Stimulated activated memory B cell treated with anti-CD40 and anti-IgM and Interleukin-4, amounts not matched to agents 10 μg/mL and 1 μg/mL and 100 μg/mL, for 72 hours (primary cell): ENCODE results near the gene MKNK2.
"Not testable (repeated sequence)": the region's sequence is repeated elsewhere in the genome, so short reads cannot be mapped to it uniquely, and the experiment has no call there.

Experiments used
- ATAC-seq: fragments of 150-1000 bp; cut with Tn5 transposase; 2 replicates; pipeline ENCODE4 v1.10.0; 2021
- H3K27ac Mint-ChIP-seq: one replicate; pipeline ENCODE4 v1.8.0; 2022; ENCODE audit warnings: mild to moderate bottlenecking, mixed read lengths
- H3K27me3 Mint-ChIP-seq: one replicate; pipeline ENCODE4 v1.8.0; 2022; ENCODE audit warnings: mixed read lengths
- H3K36me3 Mint-ChIP-seq: one replicate; pipeline ENCODE4 v1.8.0; 2022; ENCODE audit warnings: mixed read lengths
- H3K4me1 Mint-ChIP-seq: one replicate; pipeline ENCODE4 v1.8.0; 2022; ENCODE audit warnings: mixed read lengths
- H3K4me3 Mint-ChIP-seq: one replicate; pipeline ENCODE4 v1.8.0; 2022; ENCODE audit warnings: mild to moderate bottlenecking, moderate library complexity, mixed read lengths
- H3K9me3 Mint-ChIP-seq: one replicate; pipeline ENCODE4 v1.8.0; 2022; ENCODE audit warnings: mixed read lengths

Gene MKNK2

DNA sequence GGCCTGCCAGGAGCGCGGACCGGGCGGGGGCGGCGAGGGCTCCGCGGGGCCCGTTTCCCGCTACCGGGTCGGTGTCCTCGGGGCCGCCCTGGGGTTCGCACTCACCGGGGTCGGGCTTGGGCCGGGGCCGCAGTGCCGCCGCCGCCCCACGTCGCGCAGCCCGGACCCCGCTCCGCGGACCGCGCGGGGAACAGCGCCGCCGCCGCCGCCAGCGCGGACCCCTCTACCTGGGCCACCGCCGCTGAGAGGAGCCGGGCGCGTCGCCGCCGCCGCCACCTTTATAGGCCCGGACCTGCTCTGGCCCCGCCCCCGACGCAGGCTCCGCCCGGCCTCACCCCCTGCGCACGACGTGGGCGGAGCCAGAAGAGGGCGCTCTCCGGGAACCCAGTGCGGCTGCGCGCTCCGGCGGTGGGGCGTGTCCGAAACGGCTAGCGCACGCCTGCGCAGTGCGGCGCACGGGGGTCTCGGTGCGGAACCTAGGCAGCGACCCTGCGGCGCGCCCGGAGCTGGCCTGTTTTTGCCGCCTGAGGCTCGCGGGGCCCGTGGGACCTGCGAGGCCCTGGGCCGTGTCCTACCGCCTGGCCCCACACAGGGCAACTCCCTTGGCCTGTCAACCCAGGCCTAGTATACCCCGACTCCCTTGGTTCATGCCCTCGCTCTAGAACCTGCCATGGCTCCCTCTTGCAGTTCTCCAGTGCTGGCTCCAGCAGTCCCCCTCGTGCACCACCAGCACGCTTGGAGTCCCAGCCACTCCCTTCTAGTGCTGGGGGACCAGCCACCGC is at the start of gene MKNK2:
Gene MKNK2, minus strand, starts transcription at position 254 of the 782 bp plus-strand sequence. CDS start 393 bp downstream, outside the sequence.
- Mint-ChIP-seq H3K36me3 (peaks cover 29% of the 10 kb centered on the region), H3K27ac (peak within 1 kb of the TSS; percentile 96), H3K27me3 (no peaks in the 10 kb centered on the region), H3K4me3 (peak within 1 kb of the TSS; percentile 82), H3K4me1 (peaks cover 82% of the 10 kb centered on the region), H3K9me3 (no peaks in the 10 kb centered on the region)
- peak; percentile 83 for ATAC-seq

DNA sequence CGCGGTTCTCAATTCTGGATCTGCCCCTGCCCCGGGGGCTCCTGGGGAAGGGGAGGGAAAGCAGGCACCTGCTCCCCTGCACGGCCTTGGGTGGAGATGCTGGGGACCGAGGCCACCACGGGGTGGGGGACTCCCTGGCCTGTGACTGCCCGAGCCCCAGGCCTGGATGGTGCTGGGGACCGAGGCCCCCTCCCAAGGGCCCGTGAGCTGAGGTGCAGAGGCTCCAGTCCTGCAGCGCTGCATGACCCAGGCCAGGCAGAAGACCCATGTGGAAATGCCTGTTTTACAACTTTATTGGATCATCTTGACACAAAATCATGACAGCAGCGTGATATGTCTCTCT is 49.6 kb upstream of the MKNK2 start:
- no peak for ATAC-seq
- Mint-ChIP-seq H3K27me3 (no peaks in the 10 kb centered on the region), H3K36me3 (peaks cover 41% of the 10 kb centered on the region), H3K4me3 (no peak overlapping the region), H3K4me1 (peaks cover 31% of the 10 kb centered on the region), H3K9me3 (peaks cover 6% of the 10 kb centered on the region), H3K27ac (no peak overlapping the region)

DNA sequence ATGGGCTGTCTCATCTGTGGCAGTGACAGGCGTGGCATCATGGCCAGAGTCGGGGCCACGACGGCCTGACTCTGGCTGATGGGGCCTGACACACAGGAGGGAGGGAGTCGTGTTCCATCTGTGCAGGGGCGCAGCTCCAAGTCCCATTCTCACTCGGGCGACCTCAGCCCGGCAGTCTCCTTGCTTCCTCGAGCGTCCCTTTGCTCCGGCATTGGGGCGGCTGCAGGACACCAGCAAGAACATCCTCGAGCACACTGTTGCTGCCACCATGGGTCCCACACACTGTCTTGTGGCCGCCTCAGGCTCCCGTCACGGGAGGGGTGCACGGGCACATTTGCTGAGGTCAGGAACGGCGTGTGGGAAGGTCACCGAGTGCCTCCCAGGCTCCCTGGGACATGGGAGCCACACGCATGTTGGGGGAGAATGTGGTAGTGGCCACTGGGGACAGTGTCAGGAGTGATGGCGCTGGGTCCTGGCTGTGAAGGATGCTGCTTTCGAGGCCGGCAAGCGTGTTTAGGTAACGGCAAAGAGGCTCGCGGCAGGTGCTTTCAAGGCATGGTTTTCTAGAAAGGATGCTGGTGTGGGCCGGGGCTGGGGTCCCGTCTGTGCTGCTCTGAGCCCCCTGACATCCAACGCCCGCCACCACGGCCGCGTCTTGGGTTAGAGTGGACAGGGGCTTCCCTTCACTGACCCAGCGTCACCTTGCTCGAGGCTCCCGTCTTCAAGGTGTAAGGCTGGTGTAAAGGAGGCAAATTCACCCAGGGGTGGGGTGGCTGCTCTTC is 49.1 kb upstream of the MKNK2 start:
- H3K36me3 Mint-ChIP-seq = peaks cover 41% of the 10 kb centered on the region
- no peak for ATAC-seq
- H3K4me3 Mint-ChIP-seq = no peak overlapping the region
- no peaks in the 10 kb centered on the region for H3K27me3 Mint-ChIP-seq
- no peak overlapping the region for H3K27ac Mint-ChIP-seq
- H3K9me3 Mint-ChIP-seq = peaks cover 6% of the 10 kb centered on the region
- H3K4me1 Mint-ChIP-seq = peaks cover 31% of the 10 kb centered on the region

DNA sequence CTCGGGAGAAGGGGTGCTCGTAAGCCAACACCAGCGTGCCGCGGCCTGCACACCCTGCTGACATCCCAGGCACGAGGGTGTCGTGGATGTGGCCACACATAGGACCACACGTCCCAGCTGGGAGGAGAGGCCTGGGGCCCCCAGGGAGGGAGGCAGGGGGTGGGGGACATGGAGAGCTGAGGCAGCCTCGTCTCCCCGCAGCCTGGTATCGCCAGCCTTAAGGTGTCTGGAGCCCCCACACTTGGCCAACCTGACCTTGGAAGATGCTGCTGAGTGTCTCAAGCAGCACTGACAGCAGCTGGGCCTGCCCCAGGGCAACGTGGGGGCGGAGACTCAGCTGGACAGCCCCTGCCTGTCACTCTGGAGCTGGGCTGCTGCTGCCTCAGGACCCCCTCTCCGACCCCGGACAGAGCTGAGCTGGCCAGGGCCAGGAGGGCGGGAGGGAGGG is 48.0 kb upstream of the MKNK2 start:
- no peak for ATAC-seq
- no peaks in the 10 kb centered on the region for H3K27me3 Mint-ChIP-seq
- H3K27ac Mint-ChIP-seq = no peak overlapping the region
- H3K4me3 Mint-ChIP-seq = no peak overlapping the region
- H3K4me1 Mint-ChIP-seq = peaks cover 36% of the 10 kb centered on the region
- H3K9me3 Mint-ChIP-seq = peaks cover 4% of the 10 kb centered on the region
- peaks cover 39% of the 10 kb centered on the region for H3K36me3 Mint-ChIP-seq

- Mint-ChIP-seq H3K36me3 (peaks cover 45% of the 10 kb centered on the region), H3K27me3 (no peaks in the 10 kb centered on the region), H3K27ac (peak overlapping the region; percentile 89), H3K9me3 (no peaks in the 10 kb centered on the region), H3K4me3 (peak overlapping the region; percentile 86), H3K4me1 (peaks cover 41% of the 10 kb centered on the region)
- ATAC-seq = no peak
Measured at GRCh38 chr19:2097886-2098327, 46.9 kb upstream of the MKNK2 start.

DNA sequence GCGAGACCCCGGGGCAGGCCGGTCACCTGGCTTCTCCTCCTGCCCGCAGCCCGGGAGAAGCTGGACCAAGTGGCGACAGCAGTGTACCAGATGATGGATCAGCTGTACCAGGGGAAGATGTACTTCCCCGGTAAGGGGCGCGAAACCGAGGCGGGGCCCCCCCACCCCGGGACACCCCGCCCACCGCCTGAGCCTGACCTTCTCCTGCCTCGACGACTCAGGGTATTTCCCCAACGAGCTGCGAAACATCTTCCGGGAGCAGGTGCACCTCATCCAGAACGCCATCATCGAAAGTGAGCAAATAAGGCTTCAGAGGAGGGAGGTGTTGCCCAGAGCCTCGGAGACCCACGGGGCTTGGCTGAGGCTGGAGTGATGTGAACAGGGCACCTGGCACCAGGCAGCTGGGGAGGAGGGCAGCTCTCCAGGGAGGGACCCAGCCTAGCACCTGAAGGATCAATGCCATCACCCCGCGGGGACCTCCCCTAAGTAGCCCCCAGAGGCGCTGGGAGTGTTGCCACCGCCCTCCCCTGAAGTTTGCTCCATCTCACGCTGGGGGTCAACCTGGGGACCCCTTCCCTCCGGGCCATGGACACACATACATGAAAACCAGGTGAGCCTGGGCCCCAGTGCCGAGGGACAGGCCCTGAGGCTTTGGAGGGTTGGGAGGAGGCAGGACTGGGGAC is 46.3 kb upstream of the MKNK2 start:
- Mint-ChIP-seq H3K27me3 (no peaks in the 10 kb centered on the region), H3K4me1 (peaks cover 47% of the 10 kb centered on the region), H3K4me3 (peak overlapping the region; percentile 86), H3K36me3 (peaks cover 46% of the 10 kb centered on the region), H3K27ac (peak overlapping the region; percentile 89), H3K9me3 (no peaks in the 10 kb centered on the region)
- ATAC-seq = peak; percentile 1

DNA sequence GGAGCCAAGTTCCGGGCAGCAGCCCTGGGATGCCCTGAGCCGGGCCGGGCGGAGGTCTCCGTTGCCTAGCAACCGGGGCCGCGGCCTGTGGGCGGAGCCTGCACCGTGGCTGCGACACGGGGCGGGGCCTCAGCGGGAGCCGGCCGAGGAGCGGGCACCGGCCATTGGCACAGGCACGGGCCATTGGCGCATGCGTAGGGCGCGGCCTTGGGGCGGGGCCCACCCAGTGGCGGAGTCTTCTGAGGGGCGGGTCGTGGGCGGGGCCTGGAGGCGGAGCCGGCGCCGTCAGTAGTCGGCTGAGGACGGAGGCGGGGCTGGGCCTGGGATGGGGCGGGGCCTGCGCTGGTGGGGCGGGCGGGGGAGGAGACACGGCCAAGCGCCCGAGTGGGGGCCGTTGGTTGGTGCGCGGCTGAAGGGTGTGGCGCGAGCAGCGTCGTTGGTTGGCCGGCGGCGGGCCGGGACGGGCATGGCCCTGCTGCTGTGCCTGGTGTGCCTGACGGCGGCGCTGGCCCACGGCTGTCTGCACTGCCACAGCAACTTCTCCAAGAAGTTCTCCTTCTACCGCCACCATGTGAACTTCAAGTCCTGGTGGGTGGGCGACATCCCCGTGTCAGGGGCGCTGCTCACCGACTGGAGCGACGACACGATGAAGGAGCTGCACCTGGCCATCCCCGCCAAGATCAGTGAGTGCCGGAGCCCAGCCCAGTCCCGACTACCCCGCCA is 45.6 kb upstream of the MKNK2 start, which contains the start of gene IZUMO4:
Gene IZUMO4, plus strand, starts transcription at position 436 of the 723 bp plus-strand sequence. Its CDS starts 31 bp downstream, at position 467.
- peak within 1 kb of the TSS; percentile 89 for H3K27ac Mint-ChIP-seq
- H3K36me3 Mint-ChIP-seq = peaks cover 40% of the 10 kb centered on the region
- H3K4me1 Mint-ChIP-seq = peaks cover 53% of the 10 kb centered on the region
- H3K4me3 Mint-ChIP-seq = peak within 1 kb of the TSS; percentile 100
- no peaks in the 10 kb centered on the region for H3K27me3 Mint-ChIP-seq
- no peaks in the 10 kb centered on the region for H3K9me3 Mint-ChIP-seq
- peak; percentile 89 for ATAC-seq

DNA sequence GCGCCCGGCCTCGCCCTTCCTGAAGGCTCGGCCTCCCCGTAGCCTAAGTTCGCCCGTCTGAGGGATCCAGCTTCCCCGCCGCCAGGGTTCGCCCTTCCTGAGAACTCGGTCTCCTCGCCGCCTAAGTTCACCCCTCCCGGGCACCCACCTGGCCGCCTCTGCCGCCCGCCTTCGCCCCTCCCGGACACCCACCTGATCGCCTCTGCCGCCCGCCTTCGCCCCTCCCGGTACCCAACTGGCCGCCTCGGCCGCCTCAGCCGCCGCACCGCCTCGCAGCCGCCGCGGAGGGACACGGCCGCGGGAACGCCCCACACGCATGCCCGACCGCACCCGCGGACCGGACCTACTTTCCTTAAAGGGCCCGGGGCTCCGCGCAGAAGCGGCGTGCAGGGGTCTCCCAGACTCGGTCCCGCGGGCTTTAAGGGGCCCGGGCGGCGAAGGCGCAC is 45.0 kb upstream of the MKNK2 start, which contains the start of gene MOB3A:
Gene MOB3A, minus strand, starts transcription at position 293 of the 446 bp plus-strand sequence. CDS start 17,766 bp downstream, outside the sequence.
- Mint-ChIP-seq H3K4me1 (peaks cover 55% of the 10 kb centered on the region), H3K9me3 (no peaks in the 10 kb centered on the region), H3K36me3 (peaks cover 35% of the 10 kb centered on the region), H3K27me3 (no peaks in the 10 kb centered on the region), H3K4me3 (peak within 1 kb of the TSS; percentile 100), H3K27ac (peak within 1 kb of the TSS; percentile 89)
- peak; percentile 71 for ATAC-seq

DNA sequence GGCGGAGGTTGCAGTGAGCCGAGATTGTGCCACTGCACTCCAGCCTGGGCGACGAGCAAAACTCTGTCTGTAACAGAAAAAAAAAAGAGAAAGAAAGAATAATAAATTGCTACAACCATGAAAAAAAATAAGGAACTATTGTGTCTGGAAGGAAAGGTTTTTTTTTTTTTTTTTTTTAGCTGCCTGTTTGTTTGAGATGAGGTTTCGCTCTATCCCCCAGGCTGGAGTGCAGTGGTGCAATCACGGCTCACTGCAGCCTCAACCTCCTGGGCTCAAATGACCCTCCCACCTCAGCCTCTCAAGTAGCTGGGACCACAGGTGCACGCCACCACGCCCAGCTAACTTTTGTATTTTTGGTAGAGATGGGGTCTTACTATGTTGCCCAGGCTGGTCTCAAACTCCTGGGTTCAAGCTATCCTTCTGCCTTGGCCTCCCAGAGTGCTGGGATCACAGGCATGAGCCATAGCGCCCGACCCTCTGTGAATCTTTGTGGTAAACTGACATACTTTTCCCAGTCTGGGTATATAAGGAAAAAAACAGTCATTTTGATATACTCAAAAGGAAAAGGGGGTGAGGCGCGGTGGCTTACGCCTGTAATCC is 41.0 kb upstream of the MKNK2 start:
- Mint-ChIP-seq H3K27ac (peak overlapping the region; percentile 89), H3K36me3 (peaks cover 34% of the 10 kb centered on the region), H3K4me1 (peaks cover 77% of the 10 kb centered on the region), H3K4me3 (peak overlapping the region; percentile 40)
- not testable (repeated sequence) for H3K9me3 Mint-ChIP-seq, H3K27me3 Mint-ChIP-seq, ATAC-seq

DNA sequence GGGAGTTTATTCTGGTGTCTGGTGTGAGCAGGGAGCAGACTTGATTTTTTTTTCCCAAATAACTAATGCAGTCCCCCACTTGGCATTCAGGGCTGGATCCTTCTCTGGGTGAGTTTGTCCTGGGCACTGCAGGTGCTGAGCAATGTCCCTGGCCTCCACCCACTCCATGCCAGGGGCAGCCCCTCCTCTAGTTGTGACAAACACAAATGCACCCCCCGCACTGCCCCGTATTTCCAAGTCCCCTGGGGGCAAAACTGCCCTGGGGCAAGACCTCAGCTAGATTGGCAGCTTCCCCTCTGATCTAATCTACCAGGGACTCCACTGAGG is 38.6 kb upstream of the MKNK2 start:
- peaks cover 90% of the 10 kb centered on the region for H3K4me1 Mint-ChIP-seq
- no peak for ATAC-seq
- peaks cover 29% of the 10 kb centered on the region for H3K36me3 Mint-ChIP-seq
- no peaks in the 10 kb centered on the region for H3K9me3 Mint-ChIP-seq
- peak overlapping the region; percentile 89 for H3K27ac Mint-ChIP-seq
- no peaks in the 10 kb centered on the region for H3K27me3 Mint-ChIP-seq
- H3K4me3 Mint-ChIP-seq = peak overlapping the region; percentile 70

GRCh38 chr19:2089001-2089711 is 38.1 kb upstream of the MKNK2 start:
- Mint-ChIP-seq H3K36me3 (peaks cover 29% of the 10 kb centered on the region), H3K9me3 (no peaks in the 10 kb centered on the region), H3K4me1 (peaks cover 84% of the 10 kb centered on the region), H3K4me3 (peak overlapping the region; percentile 70), H3K27ac (peak overlapping the region; percentile 89), H3K27me3 (no peaks in the 10 kb centered on the region)
- peak; percentile 40 for ATAC-seq

DNA sequence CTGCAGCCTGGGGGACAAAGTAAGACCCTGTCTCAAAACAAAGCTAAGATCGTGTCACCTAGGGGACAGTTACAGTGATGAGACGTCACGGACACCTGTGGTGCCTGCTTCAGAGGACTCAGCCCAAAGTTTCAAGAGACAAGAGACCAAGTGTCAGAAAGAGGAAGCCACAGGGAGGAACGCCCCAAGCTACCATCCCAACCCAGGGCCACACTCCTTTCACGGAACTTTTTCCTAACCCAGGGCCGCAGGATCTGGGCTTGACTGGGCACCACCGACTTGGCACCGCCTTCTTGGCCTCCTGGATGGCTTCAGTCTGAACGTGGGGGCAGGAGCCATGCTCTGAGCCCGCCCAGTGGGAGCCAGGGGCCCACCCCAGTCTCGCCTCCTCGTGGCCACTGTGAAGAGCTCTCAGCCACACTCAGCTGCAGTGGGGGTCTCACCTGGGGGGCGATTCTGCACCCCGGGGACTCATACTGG is 36.6 kb upstream of the MKNK2 start:
- H3K9me3 Mint-ChIP-seq = no peaks in the 10 kb centered on the region
- H3K36me3 Mint-ChIP-seq = peaks cover 30% of the 10 kb centered on the region
- ATAC-seq = peak; percentile 40
- H3K4me3 Mint-ChIP-seq = peak overlapping the region; percentile 60
- peaks cover 76% of the 10 kb centered on the region for H3K4me1 Mint-ChIP-seq
- H3K27ac Mint-ChIP-seq = peak overlapping the region; percentile 89
- H3K27me3 Mint-ChIP-seq = no peaks in the 10 kb centered on the region

- H3K4me1 Mint-ChIP-seq = peaks cover 76% of the 10 kb centered on the region
- H3K36me3 Mint-ChIP-seq = peaks cover 37% of the 10 kb centered on the region
- not testable (repeated sequence) for H3K9me3 Mint-ChIP-seq, H3K27me3 Mint-ChIP-seq
- peak overlapping the region; percentile 89 for H3K27ac Mint-ChIP-seq
- peak; percentile 1 for ATAC-seq
- peak overlapping the region; percentile 60 for H3K4me3 Mint-ChIP-seq
Measured at GRCh38 chr19:2086695-2087620, 35.9 kb upstream of the MKNK2 start.
